GM21390 (cell line): ENCODE measurements around the gene MPI.
A peak's percentile ranks its signal among the peaks of the same experiment; 100 is the strongest.

Source experiments
- ATAC-seq: cut with Tn5 transposase; IDR thresholded peaks from one replicate; pipeline ENCODE4 v1.9.1; 2021; ENCODE audit not compliant: unreplicated experiment

Gene MPI

DNA sequence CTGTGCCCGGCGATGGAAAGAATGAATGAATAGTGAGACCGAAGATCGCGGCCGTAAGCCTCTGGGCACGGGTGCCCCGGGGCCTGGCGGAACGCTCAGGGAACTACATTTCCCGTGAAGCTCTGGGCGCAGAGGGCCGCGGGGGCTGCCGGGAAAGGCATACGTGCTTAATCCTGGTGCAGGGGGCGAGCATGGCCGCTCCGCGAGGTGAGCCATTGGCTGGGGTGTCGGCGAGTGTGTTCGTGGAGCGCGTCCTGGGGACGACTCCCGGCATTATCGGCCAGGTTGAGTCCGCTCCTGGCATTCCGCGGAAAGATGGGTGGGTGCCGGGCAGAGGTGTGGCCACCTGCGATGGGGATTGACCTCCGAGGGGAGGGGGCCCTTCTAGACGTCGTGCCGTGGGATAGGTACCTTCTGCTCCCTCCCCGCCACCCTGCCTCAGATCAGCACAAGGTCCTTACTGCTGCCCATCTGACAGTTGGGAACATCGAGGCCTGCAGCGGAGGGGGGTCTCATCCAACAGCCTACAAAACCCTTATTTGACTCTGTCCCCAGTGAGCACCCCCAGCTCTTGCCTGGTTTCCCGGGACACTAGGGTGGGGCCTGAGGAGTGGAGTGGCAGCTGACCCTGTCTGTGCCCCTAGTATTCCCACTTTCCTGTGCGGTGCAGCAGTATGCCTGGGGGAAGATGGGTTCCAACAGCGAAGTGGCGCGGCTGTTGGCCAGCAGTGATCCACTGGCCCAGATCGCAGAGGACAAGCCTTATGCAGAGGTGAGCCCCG lies at the start of gene MPI:
Gene MPI (plus strand): TSS at position 160 of the 782 bp plus-strand sequence. CDS start 32 bp downstream, at position 192.
- ATAC-seq, result peak; percentile 86

GRCh38 chr15:74840851-74841775 lies 48.7 kb upstream of the MPI start:
- ATAC-seq, result no peak

GRCh38 chr15:74841891-74842373 lies 47.9 kb upstream of the MPI start:
- no peak for ATAC-seq

DNA sequence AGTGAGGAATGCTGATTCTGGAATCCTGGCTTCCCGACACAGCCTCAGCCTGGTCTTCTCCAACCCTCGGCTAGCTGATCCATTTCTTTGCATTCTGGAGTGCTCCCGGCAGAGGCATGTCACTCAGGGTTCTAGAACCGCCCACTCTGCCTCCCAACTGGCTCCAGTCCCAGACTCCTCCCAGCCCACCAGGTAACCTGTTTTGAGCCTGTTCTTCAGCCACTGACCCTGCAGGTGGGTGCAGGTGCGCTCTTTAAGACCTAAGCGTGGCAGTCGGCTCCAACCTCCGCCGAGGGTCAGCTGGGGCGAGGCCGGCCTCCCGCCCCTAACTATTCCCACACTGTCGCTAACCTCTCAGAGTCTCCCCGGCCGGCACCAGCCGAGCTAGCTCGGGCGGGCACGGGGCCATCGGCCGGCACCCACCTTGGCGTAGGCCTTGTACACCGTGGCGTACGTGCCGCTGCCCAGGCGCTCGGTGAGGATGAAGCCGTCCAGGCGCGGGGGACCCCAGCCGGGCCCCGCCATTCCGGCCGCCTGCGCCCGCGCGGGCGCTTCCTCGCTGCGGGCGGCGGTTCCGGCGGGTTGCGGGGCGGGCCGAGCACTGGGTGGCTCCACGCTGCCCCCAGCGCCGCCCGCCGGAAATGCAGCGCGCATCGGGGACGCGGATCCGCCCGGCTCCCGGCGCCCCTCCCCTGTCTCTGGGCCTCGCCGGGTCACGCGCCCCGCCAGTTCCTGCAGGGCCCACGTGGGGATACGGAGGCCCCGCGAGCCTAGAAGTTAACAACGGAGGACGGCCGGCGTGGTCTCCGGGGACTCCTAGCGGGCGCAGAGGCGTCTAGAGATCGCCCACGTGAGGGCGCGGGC lies 47.0 kb upstream of the MPI start, which contains the start of gene ULK3:
Gene ULK3 (minus strand): TSS at position 576 of the 864 bp plus-strand sequence. CDS start 51 bp downstream, at position 525.
- peak; percentile 79 for ATAC-seq

DNA sequence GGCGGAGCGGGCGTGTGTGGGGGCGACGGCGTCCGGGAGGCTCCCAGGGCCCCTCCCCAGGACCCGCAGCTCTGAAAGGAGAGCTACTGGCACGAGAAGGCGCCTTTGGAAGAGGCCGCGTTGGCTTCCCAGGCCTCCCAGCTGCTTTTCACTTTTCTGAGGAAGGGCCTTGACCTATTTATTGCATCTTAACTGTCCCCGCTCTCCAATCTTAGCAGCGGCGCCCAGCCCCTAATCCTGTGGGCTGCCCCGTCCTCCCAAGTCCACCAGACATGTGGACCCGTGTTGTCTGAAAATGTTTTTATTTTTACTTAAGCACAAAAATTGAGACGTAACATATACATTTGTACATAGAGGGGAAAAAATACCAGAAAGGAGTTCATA lies 46.4 kb upstream of the MPI start:
- no peak for ATAC-seq

DNA sequence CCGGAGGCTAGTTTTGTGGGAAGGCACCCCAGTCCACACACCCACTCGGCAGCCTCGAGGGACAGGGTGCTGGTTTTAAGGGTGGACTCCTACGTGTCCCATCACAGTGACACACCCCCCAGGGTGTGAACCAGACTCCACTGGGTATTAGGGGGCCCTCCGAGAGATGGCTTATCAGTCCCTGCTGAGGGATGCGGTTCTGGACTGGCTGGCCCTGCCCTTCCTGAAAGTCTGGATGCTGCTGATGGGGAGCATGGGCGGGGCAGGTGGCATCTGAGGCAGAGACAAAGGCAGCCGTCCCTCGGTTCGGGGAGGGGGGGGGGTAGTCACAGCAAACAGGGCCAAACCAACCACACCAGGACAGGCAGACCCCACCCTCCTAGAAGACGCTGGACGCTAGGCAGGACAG lies 45.9 kb upstream of the MPI start:
- no peak for ATAC-seq

DNA sequence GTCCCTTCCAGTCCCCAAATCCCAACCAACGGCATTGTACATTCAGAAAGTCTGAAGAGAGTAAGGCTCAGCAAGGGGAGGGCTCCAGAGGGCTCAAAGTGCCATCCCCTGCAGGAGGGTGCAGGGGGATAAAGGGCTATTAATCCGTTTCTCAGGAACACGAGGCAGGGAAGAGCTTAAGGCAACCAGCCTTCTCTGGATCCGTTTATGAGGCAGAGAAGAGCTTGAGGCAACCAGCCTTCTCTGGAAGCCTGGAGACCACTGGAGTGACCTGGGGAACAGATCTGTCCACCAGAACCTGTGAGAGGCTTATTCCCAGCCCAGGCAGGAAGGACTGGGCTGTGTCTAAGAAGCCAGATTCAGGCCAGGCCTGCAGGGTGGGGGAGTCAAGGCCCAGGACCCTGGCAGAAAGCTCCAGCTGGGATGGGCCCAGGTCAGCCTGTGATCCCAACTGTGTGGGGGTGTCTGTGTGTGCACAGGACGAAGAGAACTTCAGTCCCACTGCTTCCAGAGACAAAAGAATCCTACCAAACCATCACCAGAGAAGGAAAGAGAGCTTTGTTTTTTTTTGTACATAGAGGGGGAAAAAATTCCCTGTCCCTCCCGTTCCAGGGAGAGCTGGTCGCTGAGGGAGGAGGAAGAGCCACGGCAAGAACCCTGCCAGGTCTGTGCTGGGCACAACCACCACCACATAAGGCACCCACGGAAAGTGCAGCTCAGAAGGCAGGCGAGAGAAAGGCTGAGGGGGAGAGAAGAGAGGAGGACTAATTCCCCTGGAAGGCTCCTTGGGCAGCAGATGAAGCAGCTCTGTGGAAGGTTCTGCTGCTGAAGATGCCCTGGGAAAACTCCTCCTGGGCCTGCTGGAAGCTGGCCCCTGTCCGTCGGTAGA lies 45.3 kb upstream of the MPI start:
- no peak for ATAC-seq

- no peak for ATAC-seq
These were observed 44.7 kb upstream of the MPI start for GRCh38 chr15:74845208-74845568.

DNA sequence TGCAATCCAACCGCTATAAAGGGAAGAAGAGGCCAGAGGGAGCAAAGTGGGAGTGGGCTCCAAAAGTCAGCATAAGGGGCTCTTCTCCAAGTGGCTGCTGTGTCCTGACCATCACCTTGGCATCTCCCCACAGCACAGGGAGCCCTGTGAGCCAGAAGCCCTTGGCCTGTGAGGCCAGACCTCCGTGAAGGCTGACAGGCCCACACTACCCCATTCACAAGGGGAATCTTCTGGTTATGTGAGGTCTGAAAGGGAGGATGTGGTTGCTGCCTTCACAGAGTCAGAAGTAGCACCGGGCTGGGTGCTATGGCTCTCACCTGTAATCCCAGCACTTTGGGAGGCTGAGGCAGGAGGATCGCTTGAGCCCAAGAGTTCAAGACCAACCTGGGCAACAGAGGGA lies 44.3 kb upstream of the MPI start:
- ATAC-seq, result no peak

DNA sequence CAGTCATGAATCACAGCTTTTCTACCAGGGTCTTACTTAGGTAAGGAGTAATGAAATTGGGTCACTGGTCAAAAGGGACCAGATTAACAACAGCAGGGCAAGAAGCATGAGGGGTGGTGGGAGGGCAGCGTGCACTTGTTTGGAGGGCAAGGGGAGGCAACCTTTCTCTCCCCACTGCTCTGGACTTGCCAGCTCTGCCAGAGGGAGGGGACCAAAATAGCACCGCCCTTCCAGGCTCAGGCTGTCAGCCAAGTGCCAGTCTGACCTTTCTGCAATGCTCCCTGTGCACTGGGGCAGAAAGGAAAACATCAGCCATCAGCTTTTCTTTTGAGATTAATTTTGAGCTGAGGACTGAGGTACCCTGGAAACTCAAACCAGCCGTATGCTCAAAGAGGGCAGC lies 42.4 kb upstream of the MPI start:
- ATAC-seq, result no peak

DNA sequence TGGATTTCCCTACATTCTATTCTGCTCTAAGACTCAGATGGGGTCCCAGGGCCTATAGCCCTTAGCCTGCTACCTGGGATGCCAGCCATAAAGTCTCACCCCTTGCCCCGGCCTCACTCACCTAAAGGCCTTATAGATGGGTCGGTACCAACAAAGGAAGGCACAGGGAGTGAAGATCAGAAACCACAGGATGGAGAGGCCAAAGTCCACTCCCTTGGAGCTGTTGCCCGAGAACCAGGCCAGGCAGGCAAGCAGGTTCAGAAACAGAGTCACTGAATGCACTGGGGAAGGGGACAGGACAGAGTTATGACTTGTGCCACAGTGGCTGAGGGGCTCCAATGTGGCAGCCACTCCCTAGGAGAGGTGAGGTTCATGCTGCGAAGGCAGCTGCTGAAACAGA lies 39.4 kb upstream of the MPI start:
- ATAC-seq, result no peak

GRCh38 chr15:74851960-74852359 lies 37.9 kb upstream of the MPI start:
- no peak for ATAC-seq

DNA sequence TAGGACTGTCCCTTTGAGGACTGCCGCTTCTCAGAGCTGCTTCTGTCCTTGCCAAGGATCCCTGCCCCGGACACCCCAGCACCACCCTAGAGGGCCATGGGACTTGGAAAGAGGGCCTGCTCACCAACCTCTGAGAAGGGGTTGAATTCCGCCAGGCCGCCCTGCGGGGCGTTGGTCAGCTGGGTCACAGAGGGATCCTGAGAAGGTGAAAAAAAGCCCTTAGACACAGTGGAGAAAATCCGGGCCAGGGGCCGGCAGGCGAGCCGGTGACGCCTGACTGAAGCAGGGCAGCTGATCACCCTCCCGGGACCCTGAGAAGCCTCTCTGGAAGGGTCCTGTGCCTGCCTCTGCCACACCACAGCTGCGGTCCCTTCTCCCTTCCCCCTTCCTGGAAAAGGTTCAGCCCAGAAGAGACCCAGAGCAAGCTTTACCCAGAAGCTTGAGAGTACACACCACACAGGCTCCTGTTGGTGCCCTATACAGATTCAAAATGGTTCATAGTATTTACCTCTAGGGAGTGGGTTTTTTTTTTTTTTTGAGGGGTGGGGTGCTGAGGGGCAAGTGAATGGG lies 35.3 kb upstream of the MPI start:
- ATAC-seq, result no peak

DNA sequence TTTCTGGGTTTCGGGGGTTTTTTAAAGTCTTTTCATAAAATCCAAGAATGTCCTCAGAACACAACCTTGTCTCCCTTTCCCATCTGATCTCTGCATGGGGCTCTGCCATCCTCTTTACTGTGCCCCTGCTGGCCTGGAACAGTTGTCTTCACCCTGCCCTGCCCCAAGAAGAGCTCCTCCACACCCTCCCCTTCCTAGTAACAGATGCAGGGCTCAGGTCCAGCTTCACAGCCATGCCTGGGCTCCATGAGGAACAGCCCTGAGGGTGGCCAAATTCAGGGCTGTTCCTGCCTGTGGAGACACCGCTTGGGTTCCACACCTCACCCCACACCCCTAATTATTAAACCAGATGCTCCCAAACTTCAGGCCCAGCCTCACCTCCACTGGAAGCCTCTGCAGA lies 34.0 kb upstream of the MPI start:
- ATAC-seq, result no peak

DNA sequence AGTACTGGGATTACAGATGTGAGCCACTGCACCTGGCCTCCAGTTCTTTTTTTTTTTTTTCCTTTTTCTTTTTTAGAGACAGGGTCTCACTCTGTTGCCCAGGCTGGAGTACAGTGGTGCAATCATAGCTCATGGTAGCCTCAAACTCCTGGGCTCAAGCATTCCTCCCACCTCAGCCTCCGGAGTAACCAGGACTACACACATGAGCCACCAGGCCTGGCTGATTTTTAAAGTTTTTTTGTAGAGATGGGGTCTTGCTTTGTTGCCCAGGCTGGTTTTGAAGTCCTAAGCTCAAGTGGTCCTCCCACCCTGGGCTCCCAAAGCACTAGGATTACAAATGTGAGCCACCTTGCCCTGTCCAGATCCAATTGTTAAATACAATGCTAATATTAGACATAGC lies 33.3 kb upstream of the MPI start:
- ATAC-seq, result no peak

- ATAC-seq, result peak; percentile 76
These were observed 32.7 kb upstream of the MPI start for GRCh38 chr15:74857082-74857655.

DNA sequence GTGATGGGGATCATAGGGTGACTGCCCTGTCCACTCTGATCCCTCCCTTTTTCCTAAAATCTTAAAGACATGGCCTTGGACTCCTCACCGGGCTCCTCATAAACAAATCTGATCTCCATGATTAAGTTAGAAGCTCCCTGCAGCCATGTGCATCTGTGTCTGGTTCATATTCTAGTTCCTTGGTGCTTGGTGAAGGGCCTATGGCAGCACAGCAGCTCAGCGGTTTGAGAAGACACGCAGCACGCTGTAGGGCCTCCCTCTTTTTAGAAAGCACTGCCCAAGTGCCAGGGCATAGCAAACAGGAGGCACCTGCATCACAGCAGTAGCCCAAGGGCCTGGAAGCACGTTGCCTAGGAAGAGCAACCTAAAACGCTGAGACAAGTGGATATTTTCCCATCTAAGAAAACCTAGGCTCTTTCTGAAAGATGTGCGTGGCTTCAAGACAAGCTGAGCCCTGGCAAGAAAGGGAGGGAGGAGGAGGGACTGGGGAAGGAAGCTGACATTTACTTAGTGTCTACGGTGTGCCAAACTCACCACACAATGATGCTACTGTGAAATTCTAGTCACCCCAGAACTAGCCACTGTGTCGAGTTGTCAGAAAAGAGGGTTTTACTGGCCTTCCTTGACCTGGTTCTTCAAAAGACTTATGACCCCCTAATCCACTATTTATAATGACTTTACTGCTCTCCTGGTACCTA lies 32.0 kb upstream of the MPI start:
- no peak for ATAC-seq

GRCh38 chr15:74858369-74858740 lies 31.5 kb upstream of the MPI start:
- no peak for ATAC-seq
